ENCODE data around the gene FAM240A.
"Not testable (repeated sequence)": the region's sequence is repeated elsewhere in the genome, so short reads cannot be mapped to it uniquely, and the experiment has no call there.

FAM240A gene

DNA sequence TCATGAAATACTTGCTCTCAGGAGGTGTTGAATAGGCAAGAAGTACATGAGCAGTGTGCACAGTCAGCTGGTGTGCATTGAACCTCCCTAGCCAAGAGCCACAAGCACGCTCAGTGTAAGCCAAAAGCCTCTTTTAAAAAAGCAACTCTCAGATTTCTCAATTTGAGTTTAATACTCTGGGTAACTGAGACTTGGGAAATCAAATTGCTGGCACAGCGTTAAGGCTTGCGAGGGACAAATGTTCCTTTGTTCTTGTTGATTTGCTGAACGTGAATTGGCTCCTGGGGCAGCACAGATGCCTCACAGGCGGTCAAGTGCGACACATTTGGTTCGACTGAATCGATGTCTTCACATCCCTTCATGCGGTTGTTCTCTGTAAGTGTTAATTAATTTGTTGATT, at the start of gene FAM240A:
Gene FAM240A (plus strand): TSS at position 202 of the 400 bp plus-strand sequence. CDS start 159 bp downstream, at position 361.
- DNase-seq = no peak

DNA sequence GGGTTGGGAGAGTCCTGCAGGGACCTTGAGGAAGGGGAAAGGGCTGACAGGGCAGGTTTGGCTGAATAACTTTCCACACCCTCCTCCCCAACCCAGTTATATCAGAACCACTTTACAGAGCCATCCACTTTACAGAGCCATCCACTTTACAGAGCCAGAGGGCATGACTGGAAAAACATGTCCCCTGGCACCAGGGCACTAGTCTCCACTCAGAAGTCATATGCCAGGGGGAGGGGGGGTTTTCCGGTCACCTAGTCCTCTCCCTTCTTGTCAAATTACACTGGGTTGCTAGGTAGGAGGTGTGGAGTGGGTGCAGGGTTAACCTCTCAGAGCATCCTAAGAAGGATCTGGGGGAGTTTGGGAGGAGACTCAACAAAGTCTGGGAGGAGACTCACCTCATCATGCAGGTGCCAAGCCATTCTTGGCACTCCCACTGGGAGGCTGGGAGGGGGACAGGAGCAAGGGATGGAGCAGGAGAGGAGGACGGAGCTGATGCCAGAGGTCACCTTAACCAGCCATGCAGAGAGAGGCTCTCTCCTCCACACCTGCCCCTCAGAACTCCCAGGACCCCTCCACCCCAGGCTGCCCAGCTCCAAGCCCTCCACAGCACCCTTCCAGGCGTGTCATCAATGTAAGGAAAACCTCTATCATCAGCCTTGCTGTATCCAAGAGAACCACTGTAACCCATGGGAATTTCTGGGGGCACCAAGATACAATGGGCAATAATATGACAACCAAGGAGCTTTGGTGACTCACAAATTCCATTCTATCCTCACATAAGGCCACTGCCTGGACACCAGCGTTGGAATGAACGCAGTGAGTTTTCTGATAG, 47.9 kb upstream of the FAM240A start:
- DNase-seq = peak; percentile 27

DNA sequence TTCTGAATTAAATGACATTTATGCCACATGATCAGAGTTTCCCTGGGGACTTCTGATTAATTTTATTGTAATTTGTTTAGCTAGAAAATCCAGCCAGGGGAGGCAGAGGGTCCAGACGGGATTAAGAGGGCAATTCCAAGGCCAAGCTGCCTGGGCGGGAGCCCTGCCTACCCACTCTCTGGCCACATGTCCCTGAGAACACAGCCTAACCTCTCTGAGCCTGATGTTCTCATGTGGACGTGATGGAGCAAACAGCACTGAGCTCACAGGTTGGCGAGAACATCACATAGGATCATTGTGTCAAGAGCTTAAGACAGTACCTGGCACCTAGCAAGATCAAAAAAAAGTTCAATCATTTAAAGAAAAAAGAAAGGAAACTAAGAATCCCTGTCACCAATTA, 47.2 kb upstream of the FAM240A start:
- no peak for DNase-seq

DNA sequence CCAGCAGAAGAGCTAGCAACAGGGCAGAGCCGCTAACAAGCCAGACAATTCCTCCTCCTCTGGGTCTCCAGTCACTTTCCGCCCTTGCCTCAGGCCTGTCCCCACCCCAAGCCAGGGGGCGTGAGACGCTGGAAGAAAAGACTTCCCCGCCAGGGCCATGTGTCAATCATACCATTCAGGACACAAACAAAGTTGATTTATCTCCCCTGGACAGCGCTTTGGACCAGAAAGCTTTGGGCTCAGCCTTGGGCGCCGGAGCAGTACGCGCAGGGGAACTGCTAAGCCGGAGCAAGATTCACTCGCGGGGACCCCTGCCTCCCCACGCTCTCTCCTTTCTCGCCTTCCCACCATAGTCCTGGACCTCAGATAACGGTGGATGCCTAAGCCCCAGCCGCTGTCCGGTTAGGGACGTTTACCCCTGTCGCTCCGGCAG, 46.7 kb upstream of the FAM240A start:
- DNase-seq = no peak

DNA sequence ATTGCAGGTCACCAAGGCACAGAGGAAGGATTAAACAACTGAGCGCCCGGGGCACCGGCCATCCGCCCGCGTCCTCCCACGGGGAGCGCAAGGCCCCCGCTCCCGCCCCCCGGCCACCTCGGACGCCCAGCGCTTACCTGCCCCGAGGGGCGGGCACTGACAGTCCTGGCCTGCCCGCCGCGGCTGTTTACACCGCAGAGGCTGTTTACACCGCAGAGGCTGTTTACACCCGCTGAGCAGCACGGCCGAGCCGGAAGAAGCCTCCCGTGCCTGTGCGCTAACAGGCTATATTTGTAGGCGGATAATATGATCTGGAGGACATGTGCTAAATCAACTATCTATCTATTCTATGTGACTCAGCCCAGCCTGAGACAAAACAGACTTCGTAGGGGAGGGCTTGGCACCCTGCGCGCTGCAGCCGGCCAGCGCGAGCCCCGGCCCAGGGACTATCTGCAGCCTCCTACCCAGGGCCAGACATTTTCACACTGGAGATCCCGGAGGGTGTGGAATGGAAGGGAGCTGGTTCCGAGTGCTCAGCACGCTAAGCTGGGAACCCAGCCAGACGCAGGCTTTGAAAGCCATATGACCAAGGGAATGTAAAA, 46.2 kb upstream of the FAM240A start, which contains the start of gene LRRC2:
Gene LRRC2 (minus strand): TSS at position 263 of the 602 bp plus-strand sequence. CDS start 14,711 bp downstream, outside the sequence.
- DNase-seq = peak; percentile 67

DNA sequence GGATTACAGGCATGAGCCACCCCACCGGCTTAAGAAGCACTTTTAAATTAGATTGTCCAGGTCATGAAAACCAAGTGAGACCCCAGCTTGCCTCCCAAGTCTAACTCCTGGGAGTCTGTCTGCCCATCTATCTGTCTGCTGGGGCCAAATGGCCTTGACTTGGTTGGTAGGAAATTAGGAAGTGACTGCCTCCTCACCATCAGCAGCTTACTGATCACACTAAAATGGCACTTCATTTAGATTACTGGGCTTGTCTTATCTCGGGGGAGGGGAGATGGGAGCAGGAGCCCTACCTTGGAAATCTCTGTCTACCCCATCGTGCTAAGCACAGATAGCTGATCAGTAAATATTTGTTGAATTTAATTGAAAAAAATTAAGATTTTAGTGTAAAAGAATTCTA, 40.6 kb upstream of the FAM240A start:
- no peak for DNase-seq

DNA sequence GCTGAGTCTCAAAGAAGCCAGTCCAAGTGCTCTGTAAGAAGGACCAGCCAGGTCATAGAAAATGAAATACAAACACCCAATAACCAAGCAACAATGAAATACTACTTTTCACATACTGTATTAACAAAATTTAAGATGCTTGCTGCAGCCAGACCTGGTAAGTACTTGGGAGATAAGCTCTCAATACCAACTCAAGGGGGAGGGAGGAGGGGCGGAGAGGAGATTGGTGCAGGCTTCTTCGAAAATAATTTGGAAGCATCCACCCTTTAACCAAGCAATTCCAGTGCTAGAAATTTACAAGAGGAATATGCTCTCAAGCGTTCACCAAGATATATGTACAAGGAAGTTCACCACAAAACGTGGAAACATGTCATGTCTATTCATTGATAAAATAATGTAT, 38.6 kb upstream of the FAM240A start:
- no peak for DNase-seq

DNA sequence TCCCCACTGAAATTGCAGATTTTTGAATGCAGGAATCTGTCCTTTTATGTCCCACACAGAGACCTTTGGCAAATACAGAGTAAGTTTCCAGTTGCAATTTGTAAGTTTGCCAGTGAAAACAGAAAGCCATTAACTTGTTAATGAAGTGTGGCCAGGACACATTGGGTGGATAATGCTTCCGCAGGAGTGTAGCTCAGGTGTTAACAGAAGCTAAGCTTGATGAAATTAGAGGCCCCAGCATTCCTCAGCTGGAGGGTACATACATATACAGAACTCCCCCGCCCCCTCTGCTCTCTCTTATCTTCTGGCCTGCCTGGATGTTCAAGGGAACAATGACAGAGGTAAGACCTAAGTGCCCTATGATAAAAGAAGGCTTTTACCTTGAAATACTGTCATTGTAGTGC, 38.1 kb upstream of the FAM240A start:
- no peak for DNase-seq

DNA sequence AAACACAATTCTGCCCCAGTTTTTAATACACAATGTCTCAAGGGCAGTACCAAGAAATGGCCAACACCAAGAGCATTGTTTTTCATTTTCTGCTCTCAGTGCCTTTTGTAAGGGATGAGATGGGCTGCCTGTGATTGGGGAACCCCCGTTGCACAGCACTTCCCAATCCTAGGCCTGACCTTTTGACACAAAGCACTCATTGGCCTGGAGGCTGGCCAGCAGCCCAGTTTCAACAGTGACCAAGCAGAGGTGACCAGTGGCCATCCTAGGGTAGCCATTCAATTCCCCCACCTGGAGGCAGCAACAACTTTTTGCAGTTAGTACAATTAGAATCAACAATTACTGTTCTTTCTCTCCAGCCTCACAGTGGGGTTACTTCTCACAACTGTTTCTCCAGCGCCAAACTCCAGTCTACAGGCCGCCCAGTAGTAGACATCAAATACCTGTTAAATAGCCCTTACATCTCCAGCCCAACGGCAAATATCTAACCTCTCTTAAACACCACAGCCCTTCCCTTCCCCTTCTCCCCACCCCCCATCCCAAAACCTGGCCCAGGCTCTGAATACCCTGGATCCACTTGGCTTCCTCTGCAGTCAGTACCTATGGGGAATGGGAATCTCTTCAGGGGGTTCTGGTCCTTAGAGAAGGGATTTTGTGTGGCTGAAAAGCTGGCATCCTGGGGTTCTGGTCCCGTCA, 37.3 kb upstream of the FAM240A start:
- no peak for DNase-seq

DNA sequence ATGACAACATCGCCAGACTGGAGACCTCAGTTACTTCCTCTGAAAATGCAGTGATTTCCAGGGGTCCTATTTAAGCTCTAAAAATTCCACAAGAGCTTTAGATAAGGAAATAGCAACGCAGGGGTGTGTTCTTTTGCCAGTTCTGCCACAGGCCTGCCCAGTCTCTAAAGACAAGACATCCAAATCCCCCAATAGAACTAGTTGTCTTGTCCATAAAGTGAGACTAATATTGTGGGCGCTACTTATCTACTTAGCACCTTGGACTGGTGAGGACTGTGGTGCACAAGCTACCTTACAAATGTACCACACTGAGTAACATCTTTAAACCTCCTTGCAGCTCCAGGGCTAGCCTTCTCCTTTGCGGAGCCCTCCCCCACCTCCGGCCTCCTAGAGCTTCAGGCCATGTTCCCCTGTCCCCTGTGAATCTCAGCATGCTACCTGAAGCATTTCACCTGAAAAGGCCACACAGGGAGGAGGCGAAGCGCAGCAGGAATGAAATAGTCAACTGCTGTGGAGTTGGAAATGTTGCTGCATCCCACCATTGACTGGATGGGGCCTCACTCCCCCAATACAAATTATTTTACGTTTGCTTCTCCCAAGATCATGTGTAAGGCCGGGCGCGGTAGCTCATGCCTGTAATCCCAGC, 36.6 kb upstream of the FAM240A start:
- no peak for DNase-seq

DNA sequence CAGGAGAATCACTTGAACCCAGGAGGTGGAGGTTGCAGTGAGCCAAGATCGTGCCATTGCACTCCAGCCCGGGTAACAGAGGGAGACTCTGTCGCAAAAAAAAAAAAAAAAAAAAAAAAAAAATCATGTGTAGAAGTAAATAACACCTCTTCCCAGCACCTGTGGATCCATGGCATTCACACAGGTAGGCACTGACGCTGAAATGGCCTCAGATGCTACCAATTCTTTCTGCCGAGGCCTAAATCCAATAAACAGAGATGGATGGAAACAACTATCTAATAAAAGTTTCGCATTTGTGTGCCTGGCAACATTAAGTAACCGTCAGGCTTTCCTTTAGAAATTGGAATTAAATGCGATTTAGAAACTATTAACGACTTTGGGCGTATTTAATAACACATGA, 35.9 kb upstream of the FAM240A start:
- DNase-seq = no peak

DNA sequence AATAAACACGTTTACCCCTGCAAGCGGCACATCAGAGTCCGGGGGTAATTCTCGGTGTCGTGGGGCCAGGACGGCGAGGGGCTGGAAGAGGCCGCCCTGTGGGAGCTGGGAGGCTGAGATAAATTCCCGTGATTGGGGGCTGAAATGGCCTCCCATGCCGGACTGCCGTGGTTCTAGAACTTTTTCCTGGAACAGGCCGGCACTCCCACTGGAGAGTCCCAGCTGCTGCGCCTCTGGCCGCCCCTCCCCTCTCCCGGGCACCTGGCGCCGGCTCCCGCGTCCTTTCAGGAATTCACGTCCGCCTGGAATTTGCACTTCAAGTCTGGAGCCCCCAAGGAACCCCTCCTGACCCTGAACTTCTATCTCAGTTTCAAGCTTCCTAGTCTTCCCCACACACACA, 35.4 kb upstream of the FAM240A start:
- no peak for DNase-seq

DNA sequence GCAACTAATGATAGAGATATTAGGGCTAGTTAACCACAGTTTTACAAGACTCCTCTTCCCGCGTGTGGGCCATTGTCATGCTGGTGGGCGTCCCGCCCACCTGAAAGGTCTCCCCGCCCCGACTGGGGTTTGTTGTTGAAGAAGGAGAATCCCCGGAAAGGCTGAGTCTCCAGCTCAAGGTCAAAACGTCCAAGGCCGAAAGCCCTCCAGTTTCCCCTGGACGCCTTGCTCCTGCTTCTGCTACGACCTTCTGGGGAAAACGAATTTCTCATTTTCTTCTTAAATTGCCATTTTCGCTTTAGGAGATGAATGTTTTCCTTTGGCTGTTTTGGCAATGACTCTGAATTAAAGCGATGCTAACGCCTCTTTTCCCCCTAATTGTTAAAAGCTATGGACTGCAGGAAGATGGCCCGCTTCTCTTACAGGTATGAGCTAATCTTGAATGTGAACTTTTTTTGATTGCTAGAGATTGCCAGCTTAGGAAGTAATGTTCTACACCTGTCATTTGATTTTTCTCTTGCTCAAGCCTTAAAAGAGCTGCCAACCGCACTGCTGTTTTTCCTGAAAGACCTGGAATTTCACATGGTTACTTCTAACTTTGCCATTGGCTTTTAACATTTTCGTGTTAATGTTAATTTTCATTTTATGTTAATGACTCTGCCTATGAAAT, 34.6 kb upstream of the FAM240A start:
- DNase-seq = not testable (repeated sequence)

DNA sequence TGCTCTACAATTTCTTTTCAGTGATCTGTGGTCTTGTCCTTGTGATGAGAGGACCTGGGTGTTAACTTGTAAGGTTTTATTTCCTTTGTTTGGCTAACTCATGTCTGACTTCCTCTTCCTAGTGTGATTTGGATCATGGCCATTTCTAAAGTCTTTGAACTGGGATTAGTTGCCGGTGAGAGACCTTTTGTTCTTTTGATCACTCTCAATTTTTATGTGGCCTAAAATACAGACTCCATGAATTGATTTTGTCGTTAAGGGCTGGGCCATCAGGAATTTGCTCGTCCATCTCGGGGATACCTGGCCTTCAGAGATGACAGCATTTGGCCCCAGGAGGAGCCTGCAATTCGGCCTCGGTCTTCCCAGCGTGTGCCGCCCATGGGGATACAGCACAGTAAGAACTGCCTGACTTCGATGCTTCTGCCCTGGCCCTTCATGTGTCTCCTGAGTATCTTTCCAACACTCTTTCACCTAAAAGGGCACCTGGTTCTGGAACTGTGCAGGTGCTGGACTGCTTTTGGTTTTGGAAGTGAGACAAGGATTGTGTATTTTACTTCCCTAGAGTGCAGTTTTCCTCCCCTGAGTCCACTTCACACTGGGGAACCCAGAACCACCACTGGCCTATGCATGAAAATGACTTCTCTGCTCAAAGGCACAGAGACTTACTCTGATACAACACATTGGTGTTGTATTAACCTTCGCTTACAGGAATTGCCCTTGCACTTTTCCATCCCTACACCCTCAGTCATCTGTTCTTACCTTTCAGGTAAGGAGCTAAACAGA, 33.2 kb upstream of the FAM240A start:
- DNase-seq = no peak

DNA sequence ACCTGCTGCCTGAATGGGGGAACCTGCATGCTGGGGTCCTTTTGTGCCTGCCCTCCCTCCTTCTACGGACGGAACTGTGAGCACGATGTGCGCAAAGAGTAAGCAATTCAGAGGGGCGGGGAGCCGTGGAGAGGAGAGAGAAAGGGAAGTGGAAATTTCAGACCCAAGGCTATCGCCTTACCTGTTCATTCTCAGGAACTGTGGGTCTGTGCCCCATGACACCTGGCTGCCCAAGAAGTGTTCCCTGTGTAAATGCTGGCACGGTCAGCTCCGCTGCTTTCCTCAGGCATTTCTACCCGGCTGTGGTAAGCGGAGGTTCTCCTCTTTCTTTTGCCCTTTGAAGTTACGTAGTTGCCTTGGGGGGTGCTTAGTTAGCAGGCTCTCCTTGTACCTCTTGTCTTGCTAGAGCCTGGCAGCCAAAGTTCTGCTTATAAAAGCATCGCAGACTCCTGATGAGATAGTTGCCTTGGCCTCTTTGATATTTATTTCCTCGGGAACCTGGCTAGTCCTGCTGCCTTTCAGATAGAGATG, 32.5 kb upstream of the FAM240A start:
- DNase-seq = no peak

DNA sequence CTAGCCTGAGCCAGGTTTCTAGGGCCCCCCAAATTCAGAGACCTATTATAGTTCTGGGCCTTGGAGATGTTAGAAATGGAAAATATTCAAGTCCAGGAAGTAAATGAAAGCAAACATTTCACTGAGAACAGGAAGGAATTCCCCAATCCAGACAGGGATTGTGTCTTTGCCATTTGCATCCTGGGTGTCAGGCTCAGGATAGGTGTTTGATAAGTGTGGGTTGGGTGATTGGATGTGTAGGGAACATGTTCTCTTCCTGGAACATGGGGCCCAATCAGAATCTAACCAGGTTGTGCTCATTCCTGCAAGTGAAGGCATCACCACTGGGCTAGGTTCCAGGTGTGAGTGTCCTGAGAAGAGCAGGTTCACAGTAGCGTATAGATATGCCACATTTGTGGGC, 31.6 kb upstream of the FAM240A start:
- DNase-seq = no peak

DNA sequence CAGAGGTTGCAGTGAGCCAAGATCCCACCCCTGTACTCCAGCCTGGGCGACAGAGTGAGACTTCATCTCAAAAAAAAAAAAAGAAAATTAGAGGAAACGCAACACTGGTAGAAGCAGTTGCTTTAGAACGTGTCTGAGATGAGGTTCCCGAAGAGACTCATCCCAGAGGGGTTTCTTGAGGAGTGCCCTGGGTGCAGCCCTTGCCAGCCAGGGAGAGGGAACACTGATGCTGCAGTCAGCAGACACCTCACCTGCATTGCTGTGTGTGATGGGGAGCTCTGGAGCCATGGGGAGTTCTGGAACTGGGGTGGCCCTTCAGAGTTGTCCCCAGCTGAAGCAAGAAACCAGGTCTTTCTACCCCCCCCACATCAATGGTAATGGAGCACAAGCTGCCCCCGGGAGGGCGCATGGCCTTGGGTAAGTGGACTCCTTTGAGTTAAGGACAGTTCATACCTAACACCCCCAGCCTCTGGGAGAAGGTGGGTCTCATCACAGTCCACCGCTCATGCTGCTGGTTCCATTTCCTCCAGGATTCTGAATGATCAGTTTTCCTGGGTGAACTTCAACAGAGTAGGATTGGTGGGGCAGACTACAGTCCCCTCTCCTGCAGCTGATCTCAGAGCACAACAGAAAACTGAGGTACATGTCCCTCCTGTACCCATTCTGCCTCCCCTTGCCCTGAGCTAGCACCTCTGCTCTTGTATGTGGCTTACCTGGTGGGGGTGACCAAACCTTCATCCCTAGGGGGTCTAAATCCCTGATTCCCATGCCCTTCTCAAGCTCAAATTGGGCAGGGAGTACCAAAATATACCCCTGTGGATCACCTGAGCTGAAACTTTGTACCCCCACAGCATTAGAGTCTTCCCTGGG, 27.5 kb upstream of the FAM240A start:
- DNase-seq = no peak

DNA sequence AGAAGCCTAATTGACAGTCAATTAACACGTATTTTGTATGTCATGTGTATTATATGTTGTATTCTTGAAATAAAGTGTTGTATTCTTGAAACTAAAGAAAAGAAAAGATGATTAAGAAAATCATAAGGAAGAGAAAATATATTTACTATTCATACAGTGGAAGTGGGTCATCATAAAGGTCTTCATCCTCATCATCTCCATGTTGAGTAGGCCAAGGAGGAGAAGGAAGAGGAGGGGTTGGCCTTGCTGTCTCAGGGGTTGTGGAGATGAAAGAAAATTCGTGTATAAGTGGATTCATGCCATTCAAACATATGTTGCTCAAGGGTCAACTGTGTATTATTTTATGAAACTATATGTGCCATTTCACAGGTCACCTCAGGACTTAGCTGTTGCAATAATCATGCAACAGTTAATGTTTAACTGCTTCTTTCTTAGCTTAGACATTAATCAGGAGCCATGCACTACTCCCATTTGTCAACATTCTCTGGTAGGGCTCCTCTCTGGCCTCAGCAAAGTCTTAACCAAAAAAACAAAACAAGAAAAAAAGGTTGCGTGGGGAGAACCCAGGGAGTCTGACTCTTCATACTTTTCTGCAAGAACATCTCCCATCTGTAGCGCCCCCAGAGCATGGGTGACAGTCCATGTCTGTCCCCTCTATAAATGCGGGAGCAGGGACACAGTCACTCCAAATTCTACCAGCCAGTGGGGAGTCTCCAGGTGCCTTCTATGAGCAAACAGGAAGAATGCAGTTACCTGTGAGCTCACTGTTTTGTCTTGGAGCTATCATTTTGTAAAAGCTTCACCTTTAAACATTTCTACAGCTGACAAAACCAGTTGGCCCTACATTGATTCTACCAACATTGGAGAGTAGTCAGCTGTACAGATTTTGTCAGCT, 26.3 kb upstream of the FAM240A start:
- DNase-seq = no peak

DNA sequence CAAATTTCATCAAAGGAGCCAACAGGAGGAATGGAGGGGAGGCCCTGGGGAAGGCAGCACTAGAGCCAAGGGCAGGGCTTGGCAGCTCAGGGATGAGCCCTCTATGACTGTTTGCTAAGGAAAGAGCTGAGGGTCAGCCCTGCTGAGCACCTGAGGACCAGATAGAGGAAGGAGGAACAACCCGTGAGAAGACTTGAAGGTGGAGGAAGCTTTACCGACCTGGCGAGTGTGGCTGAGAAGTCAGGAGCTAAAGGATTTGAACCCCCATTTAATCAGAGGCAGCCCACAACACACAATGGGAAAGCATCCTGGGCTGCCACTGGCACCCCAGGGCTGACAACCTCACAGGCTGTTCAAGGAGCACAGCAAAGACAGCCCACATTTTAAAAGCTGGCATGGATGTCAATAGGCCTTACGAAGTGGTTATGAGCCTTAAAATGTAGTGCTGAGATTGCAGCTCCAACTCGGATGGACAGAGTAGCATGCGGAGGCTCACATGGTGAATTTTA, 25.5 kb upstream of the FAM240A start:
- DNase-seq = no peak
